A673 (cell line): ENCODE data around the gene NRXN2.

Source experiments
- CTCF ChIP-seq: fragments of 300-800, 200-600 bp; sonication (generic); conservative IDR thresholded peaks from 2 replicates; pipeline ENCODE4 v1.5.1; 2017; ENCODE audit warnings: low read depth, mild to moderate bottlenecking, antibody characterized with exemption, low read length, moderate library complexity, mixed read lengths
- EZH2 ChIP-seq: fragments of 200-600 bp; sonication (generic); IDR thresholded peaks from 2 replicates; pipeline ENCODE4 v1.6.1; 2017; ENCODE audit warnings: borderline replicate concordance, low read depth, mild to moderate bottlenecking, mixed read lengths, antibody characterized with exemption, low read length; ENCODE audit not compliant: poor library complexity, severe bottlenecking

- TF ChIP-seq CTCF: no peak
- TF ChIP-seq EZH2: no peak
Observed at GRCh38 chr11:64611176-64611575, 111.8 kb downstream of the NRXN2 start.
